ENCODE measurements around the gene MYO6.
"Not testable (repeated sequence)": the region's sequence is repeated elsewhere in the genome, so short reads cannot be mapped to it uniquely, and the experiment has no call there.

Gene MYO6

DNA sequence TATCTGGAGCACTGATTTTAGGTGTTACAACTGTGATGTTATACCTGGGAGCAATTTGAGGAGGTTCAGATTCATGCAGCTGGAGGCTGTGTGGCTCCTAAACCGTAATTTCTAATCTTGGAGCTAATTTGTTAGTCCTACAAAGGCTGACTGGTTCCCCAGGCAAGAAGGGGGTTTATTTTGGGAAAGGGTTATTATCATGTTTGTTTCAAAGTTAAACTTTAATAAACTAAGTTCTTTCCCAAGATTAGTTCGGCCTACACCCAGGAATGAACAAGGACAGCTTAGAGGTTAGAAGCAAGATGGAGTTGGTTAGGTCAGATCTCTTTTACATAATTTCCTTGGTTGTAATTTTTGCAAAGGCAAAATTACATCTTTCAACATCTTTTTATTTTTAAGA, 135.8 kb downstream of the MYO6 start:
- no peak overlapping the region for H3K27ac ChIP-seq (ENCODE audit: low read depth, low read length)
- H3K27me3 ChIP-seq (ENCODE audit: control insufficient read depth, insufficient read depth, low read length), result no peaks in the 10 kb centered on the region
- no peak overlapping the region for H3K9ac ChIP-seq (ENCODE audit: low read depth, low read length)
- H3K4me1 ChIP-seq (ENCODE audit: control insufficient read depth, insufficient read depth, low read length), result peaks cover 6% of the 10 kb centered on the region; the same call in 1 of the 2 replicates
- H3K4me3 ChIP-seq (ENCODE audit: low read depth, low read length), result no peak overlapping the region
- peaks cover 13% of the 10 kb centered on the region; the same call in 1 of the 2 replicates for H3K36me3 ChIP-seq (ENCODE audit: control insufficient read depth, insufficient read depth, low read length)
- no peaks in the 10 kb centered on the region for H3K9me3 ChIP-seq (ENCODE audit: control insufficient read depth, insufficient read depth, low read length)

DNA sequence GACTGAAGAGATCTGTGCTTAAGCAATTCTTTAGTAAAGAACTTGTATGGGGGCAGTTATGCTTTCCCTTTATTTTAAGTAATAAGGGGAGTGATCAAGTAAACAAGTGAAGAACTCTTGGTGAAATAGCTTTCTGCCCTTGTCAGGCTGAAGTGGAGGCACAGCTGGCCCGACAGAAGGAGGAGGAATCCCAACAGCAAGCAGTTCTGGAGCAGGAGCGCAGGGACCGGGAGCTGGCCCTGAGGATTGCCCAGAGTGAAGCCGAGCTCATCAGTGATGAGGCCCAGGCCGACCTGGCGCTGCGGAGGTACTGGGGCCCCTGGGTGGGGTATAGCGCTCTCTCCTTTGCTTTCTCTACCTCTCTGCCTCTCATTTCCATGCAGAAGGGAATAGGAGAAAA, 143.3 kb downstream of the MYO6 start:
- H3K27me3 ChIP-seq (ENCODE audit: control insufficient read depth, insufficient read depth, low read length), result no peaks in the 10 kb centered on the region
- no peak overlapping the region for H3K9ac ChIP-seq (ENCODE audit: low read depth, low read length)
- H3K4me1 ChIP-seq (ENCODE audit: control insufficient read depth, insufficient read depth, low read length), result 0 out of 2 replicates have a peak, but pooled peaks cover 4% of the 10 kb centered on the region
- no peaks in the 10 kb centered on the region for H3K9me3 ChIP-seq (ENCODE audit: control insufficient read depth, insufficient read depth, low read length)
- peaks cover 25% of the 10 kb centered on the region for H3K36me3 ChIP-seq (ENCODE audit: control insufficient read depth, insufficient read depth, low read length)
- no peak overlapping the region for H3K27ac ChIP-seq (ENCODE audit: low read depth, low read length)
- no peak overlapping the region for H3K4me3 ChIP-seq (ENCODE audit: low read depth, low read length)

DNA sequence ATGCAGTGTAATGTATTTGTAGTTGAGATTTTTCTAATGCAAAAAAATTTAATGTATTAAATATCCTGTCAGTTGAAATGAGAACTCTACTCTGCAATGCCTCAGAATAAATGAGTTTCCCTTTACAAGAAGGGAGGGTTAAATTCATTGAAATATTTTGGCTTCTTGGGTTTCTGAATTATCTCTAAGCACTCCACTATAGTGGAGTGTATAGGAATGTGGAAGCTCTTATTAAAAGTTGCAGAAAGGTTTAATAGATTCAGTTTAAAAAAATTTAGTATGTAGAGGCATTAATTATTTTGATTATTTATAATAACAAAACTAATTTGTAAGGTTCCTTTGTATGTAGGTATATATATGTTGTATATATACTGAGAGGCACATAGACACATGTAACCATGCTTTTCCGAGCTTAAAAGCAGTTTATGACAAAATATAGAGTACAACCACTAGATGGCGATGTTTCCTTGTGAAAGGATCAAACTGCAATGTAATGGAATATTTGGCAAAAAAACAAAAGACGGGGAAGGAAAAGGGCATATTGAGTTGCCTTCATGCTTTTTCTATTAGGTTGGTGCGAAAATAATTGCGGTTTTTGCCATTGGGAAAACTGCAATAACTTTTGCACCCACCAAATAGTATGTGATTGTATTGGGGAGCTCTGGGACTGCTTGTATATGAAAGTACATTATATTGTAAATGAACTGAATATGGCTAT, 144.2 kb downstream of the MYO6 start:
- no peaks in the 10 kb centered on the region for H3K9me3 ChIP-seq (ENCODE audit: control insufficient read depth, insufficient read depth, low read length)
- H3K27me3 ChIP-seq (ENCODE audit: control insufficient read depth, insufficient read depth, low read length), result no peaks in the 10 kb centered on the region
- H3K9ac ChIP-seq (ENCODE audit: low read depth, low read length), result no peak overlapping the region
- H3K4me3 ChIP-seq (ENCODE audit: low read depth, low read length), result no peak overlapping the region
- H3K36me3 ChIP-seq (ENCODE audit: control insufficient read depth, insufficient read depth, low read length), result peaks cover 25% of the 10 kb centered on the region
- H3K27ac ChIP-seq (ENCODE audit: low read depth, low read length), result no peak overlapping the region
- 0 out of 2 replicates have a peak, but pooled peaks cover 4% of the 10 kb centered on the region for H3K4me1 ChIP-seq (ENCODE audit: control insufficient read depth, insufficient read depth, low read length)

DNA sequence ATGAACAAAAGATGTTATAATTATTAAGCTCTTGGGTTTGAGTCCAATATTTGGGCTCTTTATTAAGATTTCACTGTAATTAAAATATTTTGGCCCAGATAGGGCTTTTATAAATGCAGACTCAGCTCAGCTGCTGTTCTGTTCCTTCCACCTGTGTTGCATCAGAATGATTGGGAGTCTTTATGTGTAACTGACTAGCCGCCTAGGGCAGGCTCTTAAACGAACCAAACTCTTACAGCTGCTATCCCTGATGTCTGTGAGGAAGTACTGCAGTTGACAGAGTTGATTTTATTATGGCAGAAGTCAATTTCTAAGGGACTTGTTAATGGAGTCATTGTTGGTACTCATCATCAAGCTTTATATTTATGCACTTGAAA, 144.7 kb downstream of the MYO6 start:
- no peak overlapping the region for H3K9ac ChIP-seq (ENCODE audit: low read depth, low read length)

DNA sequence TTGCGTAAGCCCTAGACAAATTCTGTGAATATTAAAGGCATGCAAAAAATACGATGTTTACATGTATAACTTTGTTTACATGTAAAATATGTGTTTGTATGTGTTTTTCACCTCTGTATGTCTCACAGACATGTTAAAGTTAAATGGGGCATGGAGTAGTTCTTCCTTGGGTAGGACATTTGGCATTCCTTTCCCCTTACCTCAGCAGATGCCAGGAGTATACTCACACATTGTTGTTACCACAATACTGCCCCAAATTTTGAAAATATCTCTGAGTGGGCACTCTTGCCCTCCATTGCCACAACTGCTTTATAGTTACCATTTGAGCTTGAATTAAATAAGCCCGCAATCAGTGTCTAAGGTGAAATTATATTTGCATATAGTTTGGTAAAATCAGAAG, 147.5 kb downstream of the MYO6 start:
- Histone ChIP-seq H3K4me3 (ENCODE audit: low read depth, low read length) (no peak overlapping the region), H3K9ac (ENCODE audit: low read depth, low read length) (no peak overlapping the region), H3K36me3 (ENCODE audit: control insufficient read depth, insufficient read depth, low read length) (peaks cover 19% of the 10 kb centered on the region), H3K4me1 (ENCODE audit: control insufficient read depth, insufficient read depth, low read length) (0 out of 2 replicates have a peak, but pooled peaks cover 4% of the 10 kb centered on the region), H3K27ac (ENCODE audit: low read depth, low read length) (no peak overlapping the region), H3K27me3 (ENCODE audit: control insufficient read depth, insufficient read depth, low read length) (no peaks in the 10 kb centered on the region), H3K9me3 (ENCODE audit: control insufficient read depth, insufficient read depth, low read length) (no peaks in the 10 kb centered on the region)

More for the DNA sequence above, 144.7 kb downstream of the MYO6 start:
- Histone ChIP-seq H3K27me3 (ENCODE audit: control insufficient read depth, insufficient read depth, low read length) (no peaks in the 10 kb centered on the region), H3K36me3 (ENCODE audit: control insufficient read depth, insufficient read depth, low read length) (peaks cover 25% of the 10 kb centered on the region), H3K4me1 (ENCODE audit: control insufficient read depth, insufficient read depth, low read length) (0 out of 2 replicates have a peak, but pooled peaks cover 4% of the 10 kb centered on the region), H3K27ac (ENCODE audit: low read depth, low read length) (no peak overlapping the region), H3K9me3 (ENCODE audit: control insufficient read depth, insufficient read depth, low read length) (no peaks in the 10 kb centered on the region), H3K4me3 (ENCODE audit: low read depth, low read length) (no peak overlapping the region)

DNA sequence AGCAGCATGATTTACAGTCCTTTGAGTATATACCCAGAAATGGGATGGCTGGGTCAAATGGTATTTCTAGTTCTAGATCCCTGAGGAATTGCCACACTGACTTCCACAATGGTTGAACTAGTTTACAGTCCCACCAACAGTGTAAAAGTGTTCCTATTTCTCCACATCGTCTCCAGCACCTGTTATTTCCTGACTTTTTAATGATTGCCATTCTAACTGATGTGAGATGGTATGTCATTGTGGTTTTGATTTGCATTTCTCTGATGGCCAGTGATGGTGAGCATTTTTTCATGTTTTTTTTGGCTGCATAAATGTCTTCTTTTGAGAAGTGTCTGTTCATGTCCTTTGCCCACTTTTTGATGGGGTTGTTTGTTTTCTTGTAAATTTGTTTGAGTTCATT, 151.2 kb downstream of the MYO6 start:
- not testable (repeated sequence) for H3K9me3 ChIP-seq (ENCODE audit: control insufficient read depth, insufficient read depth, low read length)

DNA sequence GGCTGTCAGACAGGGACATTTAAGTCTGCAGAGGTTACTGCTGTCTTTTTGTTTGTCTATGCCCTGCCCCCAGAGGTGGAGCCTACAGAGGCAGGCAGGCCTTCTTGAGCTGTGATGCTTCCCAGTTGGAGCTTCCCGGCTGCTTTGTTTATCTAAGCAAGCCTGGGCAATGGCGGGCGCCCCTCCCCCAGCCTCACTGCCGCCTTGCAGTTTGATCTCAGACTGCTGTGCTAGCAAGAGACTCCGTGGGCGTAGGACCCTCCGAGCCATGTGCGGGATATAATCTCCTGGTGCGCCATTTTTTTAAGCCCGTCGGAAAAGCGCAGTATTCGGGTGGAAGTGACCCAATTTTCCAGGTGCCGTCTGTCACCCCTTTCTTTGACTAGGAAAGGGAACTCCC, 156.1 kb downstream of the MYO6 start:
- H3K4me1 ChIP-seq (ENCODE audit: control insufficient read depth, insufficient read depth, low read length); H3K9me3 ChIP-seq (ENCODE audit: control insufficient read depth, insufficient read depth, low read length); H3K27me3 ChIP-seq (ENCODE audit: control insufficient read depth, insufficient read depth, low read length); H3K4me3 ChIP-seq (ENCODE audit: low read depth, low read length); H3K36me3 ChIP-seq (ENCODE audit: control insufficient read depth, insufficient read depth, low read length); H3K9ac ChIP-seq (ENCODE audit: low read depth, low read length); H3K27ac ChIP-seq (ENCODE audit: low read depth, low read length): not testable (repeated sequence)

More for the DNA sequence above, 151.2 kb downstream of the MYO6 start:
- not testable (repeated sequence) for H3K27ac ChIP-seq (ENCODE audit: low read depth, low read length); H3K9ac ChIP-seq (ENCODE audit: low read depth, low read length); H3K4me1 ChIP-seq (ENCODE audit: control insufficient read depth, insufficient read depth, low read length); H3K27me3 ChIP-seq (ENCODE audit: control insufficient read depth, insufficient read depth, low read length); H3K36me3 ChIP-seq (ENCODE audit: control insufficient read depth, insufficient read depth, low read length); H3K4me3 ChIP-seq (ENCODE audit: low read depth, low read length)

DNA sequence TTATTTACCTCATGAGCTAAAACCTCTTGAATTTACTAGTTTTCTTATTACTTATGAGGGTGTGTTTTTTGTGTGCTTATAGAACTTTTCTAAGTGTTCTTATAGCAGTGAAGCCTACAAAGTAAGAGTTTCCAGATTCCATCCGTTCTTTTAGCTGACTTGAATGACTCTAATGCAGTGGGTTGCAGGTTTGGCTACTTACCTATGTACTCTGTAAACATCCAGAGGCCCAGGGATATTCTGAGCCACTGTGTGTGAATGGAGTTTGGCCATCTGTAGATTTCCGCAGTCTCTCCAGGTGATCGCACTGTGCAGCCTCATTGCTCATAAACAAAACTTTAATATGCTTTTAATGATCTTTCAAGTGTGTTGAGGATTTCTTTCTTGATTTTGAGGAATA, 157.8 kb downstream of the MYO6 start:
- H3K27ac ChIP-seq (ENCODE audit: low read depth, low read length), result no peak overlapping the region
- no peaks in the 10 kb centered on the region for H3K27me3 ChIP-seq (ENCODE audit: control insufficient read depth, insufficient read depth, low read length)
- peaks cover 6% of the 10 kb centered on the region; the same call in 1 of the 2 replicates for H3K9me3 ChIP-seq (ENCODE audit: control insufficient read depth, insufficient read depth, low read length)
- H3K9ac ChIP-seq (ENCODE audit: low read depth, low read length), result no peak overlapping the region
- H3K36me3 ChIP-seq (ENCODE audit: control insufficient read depth, insufficient read depth, low read length), result no peaks in the 10 kb centered on the region
- H3K4me3 ChIP-seq (ENCODE audit: low read depth, low read length), result no peak overlapping the region
- H3K4me1 ChIP-seq (ENCODE audit: control insufficient read depth, insufficient read depth, low read length), result no peaks in the 10 kb centered on the region

DNA sequence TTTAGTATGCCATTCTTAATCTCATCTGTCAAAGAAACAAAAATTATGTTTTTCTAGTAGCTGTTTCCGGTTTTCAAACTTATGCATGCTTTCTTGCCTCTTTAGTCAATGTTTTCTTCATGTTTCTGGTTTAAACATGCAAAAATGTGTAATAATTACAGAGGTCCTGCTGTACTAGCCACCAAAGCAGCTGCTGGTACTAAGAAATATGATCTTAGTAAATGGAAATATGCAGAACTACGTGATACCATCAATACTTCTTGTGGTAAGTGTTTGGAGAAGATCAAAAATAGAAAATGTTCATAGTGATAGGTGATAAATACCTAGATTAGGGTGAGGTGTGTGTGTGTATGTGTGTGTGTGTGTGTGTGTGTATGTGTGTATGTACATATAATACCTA, 158.4 kb downstream of the MYO6 start:
- no peak overlapping the region for H3K27ac ChIP-seq (ENCODE audit: low read depth, low read length)
- H3K4me1 ChIP-seq (ENCODE audit: control insufficient read depth, insufficient read depth, low read length), result no peaks in the 10 kb centered on the region
- peaks cover 6% of the 10 kb centered on the region; the same call in 1 of the 2 replicates for H3K9me3 ChIP-seq (ENCODE audit: control insufficient read depth, insufficient read depth, low read length)
- no peak overlapping the region for H3K9ac ChIP-seq (ENCODE audit: low read depth, low read length)
- no peaks in the 10 kb centered on the region for H3K27me3 ChIP-seq (ENCODE audit: control insufficient read depth, insufficient read depth, low read length)
- no peak overlapping the region for H3K4me3 ChIP-seq (ENCODE audit: low read depth, low read length)
- H3K36me3 ChIP-seq (ENCODE audit: control insufficient read depth, insufficient read depth, low read length), result no peaks in the 10 kb centered on the region

DNA sequence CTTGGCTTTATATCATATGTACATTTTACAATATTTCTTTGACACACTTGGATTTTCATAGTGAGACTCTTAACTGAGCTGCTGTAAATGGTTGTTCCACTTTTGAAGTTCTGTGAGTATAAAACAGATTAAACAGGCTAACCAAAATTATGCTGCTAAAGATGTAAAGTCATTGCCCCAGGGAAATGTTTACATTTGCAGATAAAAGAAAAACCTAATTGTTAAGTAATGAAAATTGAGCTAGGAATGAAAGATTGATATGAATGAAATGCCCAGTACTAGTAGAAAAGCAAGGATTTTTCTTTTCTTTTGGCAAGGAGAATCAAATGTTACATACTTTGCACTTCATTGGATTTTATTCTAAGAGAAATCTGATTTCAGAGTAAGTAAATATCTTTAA, 164.0 kb downstream of the MYO6 start:
- Histone ChIP-seq H3K4me1 (ENCODE audit: control insufficient read depth, insufficient read depth, low read length) (peaks cover 7% of the 10 kb centered on the region), H3K27ac (ENCODE audit: low read depth, low read length) (no peak overlapping the region), H3K4me3 (ENCODE audit: low read depth, low read length) (no peak overlapping the region), H3K9ac (ENCODE audit: low read depth, low read length) (no peak overlapping the region), H3K36me3 (ENCODE audit: control insufficient read depth, insufficient read depth, low read length) (peaks cover 4% of the 10 kb centered on the region; the same call in 1 of the 2 replicates), H3K9me3 (ENCODE audit: control insufficient read depth, insufficient read depth, low read length) (no peaks in the 10 kb centered on the region), H3K27me3 (ENCODE audit: control insufficient read depth, insufficient read depth, low read length) (no peaks in the 10 kb centered on the region)

DNA sequence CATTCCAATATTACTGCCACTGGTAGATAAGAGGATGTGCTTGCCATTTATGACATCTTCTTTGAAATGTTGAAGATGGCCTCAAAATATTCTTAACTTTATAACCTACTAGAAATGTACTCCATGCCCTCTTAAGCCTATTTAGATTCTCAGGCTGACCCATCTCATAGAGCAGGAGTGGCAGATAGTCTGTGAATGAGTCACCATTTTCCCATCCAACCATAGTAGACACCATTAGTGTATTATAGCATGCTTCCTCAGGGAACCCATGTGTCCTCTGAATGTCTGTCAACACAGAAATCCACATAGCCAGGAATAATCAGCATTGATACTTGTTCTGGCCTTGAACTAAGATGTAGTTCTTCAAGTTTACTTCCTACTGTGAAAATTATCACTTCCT, 173.2 kb downstream of the MYO6 start:
- Histone ChIP-seq H3K4me3 (ENCODE audit: low read depth, low read length) (no peak overlapping the region), H3K36me3 (ENCODE audit: control insufficient read depth, insufficient read depth, low read length) (0 out of 2 replicates have a peak, but pooled peaks cover 3% of the 10 kb centered on the region), H3K27ac (ENCODE audit: low read depth, low read length) (no peak overlapping the region), H3K27me3 (ENCODE audit: control insufficient read depth, insufficient read depth, low read length) (no peaks in the 10 kb centered on the region), H3K4me1 (ENCODE audit: control insufficient read depth, insufficient read depth, low read length) (peaks cover 15% of the 10 kb centered on the region), H3K9me3 (ENCODE audit: control insufficient read depth, insufficient read depth, low read length) (no peaks in the 10 kb centered on the region), H3K9ac (ENCODE audit: low read depth, low read length) (no peak overlapping the region)
